M059J (cell line): ENCODE results near the gene SRP68. TPM values are rescaled to one million over a fixed set of nuclear protein-coding genes. Genes with fewer than 3 reads are reported as not detected.

Experiments used
- DNase-seq: peaks from one replicate; pipeline ENCODE4 v3.0.0-alpha.2; 2012; ENCODE audit warnings: low read depth
- total RNA-seq: library from RNA; depleted of rRNA; stranded (reverse); fragments of >200 nt; shearing (Covaris generic); gene quantifications from 2 replicates; pipeline ENCODE4 v1.2.3, GENCODE V29; 2014

SRP68 gene
- total RNA-seq, 1 experiment from 2014 or later, result 28.5 TPM

GRCh38 chr17:76018340-76018680 lies 54.0 kb downstream of the SRP68 start:
- no peak for DNase-seq

- DNase-seq, result no peak
These were observed 54.6 kb downstream of the SRP68 start for GRCh38 chr17:76017481-76018339.

GRCh38 chr17:76014925-76015261 lies 57.4 kb downstream of the SRP68 start:
- DNase-seq, result peak; percentile 31

- DNase-seq, result peak; percentile 61
These were observed 58.0 kb downstream of the SRP68 start for GRCh38 chr17:76014100-76014924.

GRCh38 chr17:76013377-76013932 lies 58.9 kb downstream of the SRP68 start:
- DNase-seq, result no peak

- peak; percentile 66 for DNase-seq
These were observed 60.4 kb downstream of the SRP68 start for GRCh38 chr17:76011951-76012350.

GRCh38 chr17:76009969-76010661 lies 62.2 kb downstream of the SRP68 start:
- no peak for DNase-seq

- no peak for DNase-seq
These were observed 62.9 kb downstream of the SRP68 start for GRCh38 chr17:76009447-76009846.

GRCh38 chr17:76008630-76009425 lies 63.5 kb downstream of the SRP68 start:
- DNase-seq, result no peak

GRCh38 chr17:76008208-76008607 lies 64.1 kb downstream of the SRP68 start:
- no peak for DNase-seq

- no peak for DNase-seq
These were observed 64.5 kb downstream of the SRP68 start for GRCh38 chr17:76007850-76008165.

- DNase-seq, result no peak
These were observed 65.0 kb downstream of the SRP68 start for GRCh38 chr17:76007131-76007849.

- peak; percentile 54 for DNase-seq
These were observed 66.8 kb downstream of the SRP68 start for GRCh38 chr17:76005263-76006149.

- DNase-seq, result no peak
These were observed 67.5 kb downstream of the SRP68 start for GRCh38 chr17:76004750-76005262.

GRCh38 chr17:76003915-76004314 lies 68.4 kb downstream of the SRP68 start:
- no peak for DNase-seq

GRCh38 chr17:76002100-76002499 lies 70.2 kb downstream of the SRP68 start:
- DNase-seq, result no peak

- DNase-seq, result no peak
These were observed 71.4 kb downstream of the SRP68 start, which contains the start of gene CDK3 for GRCh38 chr17:76000755-76001521. TSS of gene CDK3 (plus strand) at chr17:76000855. CDS start at chr17:76001426, 571 bp downstream.

- DNase-seq, result peak; percentile 30
These were observed 72.1 kb downstream of the SRP68 start for GRCh38 chr17:76000016-76000754.
